ENCODE results near the gene PLXNC1. TPM values are rescaled to one million over a fixed set of nuclear protein-coding genes. Genes with fewer than 3 reads are reported as not detected.

The PLXNC1 gene
- total RNA-seq, 1 donor from 2014 or later = 4.9 TPM

DNA sequence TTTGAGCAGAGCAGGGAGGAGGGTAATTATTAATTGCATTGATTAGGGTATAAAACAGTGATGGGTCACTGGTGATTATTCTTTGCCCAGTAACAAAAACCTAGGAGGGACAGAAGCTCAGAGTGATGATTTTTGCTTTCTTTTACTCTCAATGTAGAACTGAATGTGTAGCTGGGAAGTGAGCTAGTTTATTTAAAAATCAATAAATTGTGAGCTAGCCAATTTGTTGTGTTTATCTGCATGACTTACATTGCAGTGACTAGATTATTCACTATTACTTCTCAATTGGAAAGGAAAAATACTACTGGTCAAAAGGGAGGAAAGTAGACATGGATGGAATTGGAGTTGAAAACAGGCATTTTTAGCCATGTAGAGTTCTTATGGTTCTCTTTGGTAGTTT lies 107.1 kb downstream of the PLXNC1 start:
- Mint-ChIP-seq H3K9me3 (ENCODE audit: unreplicated experiment) (no peaks in the 10 kb centered on the region), H3K4me1 (ENCODE audit: low read depth, unreplicated experiment) (no peaks in the 10 kb centered on the region), H3K27me3 (ENCODE audit: unreplicated experiment) (peaks cover 2% of the 10 kb centered on the region), H3K27ac (ENCODE audit: unreplicated experiment) (no peak overlapping the region), H3K4me3 (ENCODE audit: unreplicated experiment) (no peak overlapping the region), H3K36me3 (ENCODE audit: unreplicated experiment) (peaks cover 7% of the 10 kb centered on the region)
- TF ChIP-seq, protein P1, sequence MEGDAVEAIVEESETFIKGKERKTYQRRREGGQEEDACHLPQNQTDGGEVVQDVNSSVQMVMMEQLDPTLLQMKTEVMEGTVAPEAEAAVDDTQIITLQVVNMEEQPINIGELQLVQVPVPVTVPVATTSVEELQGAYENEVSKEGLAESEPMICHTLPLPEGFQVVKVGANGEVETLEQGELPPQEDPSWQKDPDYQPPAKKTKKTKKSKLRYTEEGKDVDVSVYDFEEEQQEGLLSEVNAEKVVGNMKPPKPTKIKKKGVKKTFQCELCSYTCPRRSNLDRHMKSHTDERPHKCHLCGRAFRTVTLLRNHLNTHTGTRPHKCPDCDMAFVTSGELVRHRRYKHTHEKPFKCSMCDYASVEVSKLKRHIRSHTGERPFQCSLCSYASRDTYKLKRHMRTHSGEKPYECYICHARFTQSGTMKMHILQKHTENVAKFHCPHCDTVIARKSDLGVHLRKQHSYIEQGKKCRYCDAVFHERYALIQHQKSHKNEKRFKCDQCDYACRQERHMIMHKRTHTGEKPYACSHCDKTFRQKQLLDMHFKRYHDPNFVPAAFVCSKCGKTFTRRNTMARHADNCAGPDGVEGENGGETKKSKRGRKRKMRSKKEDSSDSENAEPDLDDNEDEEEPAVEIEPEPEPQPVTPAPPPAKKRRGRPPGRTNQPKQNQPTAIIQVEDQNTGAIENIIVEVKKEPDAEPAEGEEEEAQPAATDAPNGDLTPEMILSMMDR (IDR thresholded peaks at IDR 0.05; ENCODE audit: partially characterized antibody, unreplicated experiment) = no peak
- no peak for DNase-seq

DNA sequence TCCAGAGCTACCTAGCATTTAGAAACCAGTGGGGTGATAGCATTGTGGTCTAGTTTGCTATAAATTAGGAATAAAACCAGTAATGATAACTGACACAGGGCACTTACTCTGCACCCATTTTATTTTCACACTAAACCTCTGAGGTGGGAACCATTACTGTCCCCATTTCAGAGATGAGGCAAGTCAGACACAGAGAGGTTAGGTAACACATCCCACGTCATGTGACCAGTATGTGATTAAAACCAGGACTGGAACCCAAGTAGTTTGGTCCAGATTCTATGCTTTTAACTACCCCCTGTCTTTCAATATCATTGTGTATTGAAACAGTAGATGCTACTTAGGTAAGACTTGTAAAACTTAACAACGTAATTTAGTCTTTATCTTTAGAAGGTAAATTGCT lies 110.2 kb downstream of the PLXNC1 start:
- no peaks in the 10 kb centered on the region for H3K4me1 Mint-ChIP-seq (ENCODE audit: low read depth, unreplicated experiment)
- TF ChIP-seq, protein P1 (IDR thresholded peaks at IDR 0.05; ENCODE audit: partially characterized antibody, unreplicated experiment) = no peak
- no peak for DNase-seq
- peaks cover 7% of the 10 kb centered on the region for H3K36me3 Mint-ChIP-seq (ENCODE audit: unreplicated experiment)
- H3K4me3 Mint-ChIP-seq (ENCODE audit: unreplicated experiment) = no peak overlapping the region
- H3K27me3 Mint-ChIP-seq (ENCODE audit: unreplicated experiment) = peaks cover 2% of the 10 kb centered on the region
- H3K9me3 Mint-ChIP-seq (ENCODE audit: unreplicated experiment) = no peaks in the 10 kb centered on the region
- H3K27ac Mint-ChIP-seq (ENCODE audit: unreplicated experiment) = no peak overlapping the region

DNA sequence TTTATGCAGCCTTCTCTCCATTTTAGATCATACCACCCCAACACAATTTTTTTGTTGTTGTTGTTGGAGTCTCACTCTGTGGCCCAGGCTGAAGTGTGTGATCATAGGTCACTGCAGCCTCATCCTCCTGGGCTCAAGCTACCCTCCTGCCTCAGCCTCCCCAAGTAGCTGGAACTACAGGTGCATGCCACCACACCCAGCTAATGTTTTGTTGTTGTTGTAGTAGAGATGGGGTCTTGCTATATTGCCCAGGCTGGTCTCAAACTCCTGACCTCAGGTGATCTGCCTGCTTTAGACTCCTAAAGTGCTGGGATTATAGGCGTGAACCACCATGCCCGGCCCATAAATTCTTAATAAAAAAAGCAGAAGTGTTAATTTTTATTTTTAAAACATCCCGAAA lies 111.6 kb downstream of the PLXNC1 start:
- no peak for DNase-seq
- no peaks in the 10 kb centered on the region for H3K4me1 Mint-ChIP-seq (ENCODE audit: low read depth, unreplicated experiment)
- TF ChIP-seq, protein P1 (IDR thresholded peaks at IDR 0.05; ENCODE audit: partially characterized antibody, unreplicated experiment) = no peak
- H3K4me3 Mint-ChIP-seq (ENCODE audit: unreplicated experiment) = no peak overlapping the region
- H3K36me3 Mint-ChIP-seq (ENCODE audit: unreplicated experiment) = peaks cover 7% of the 10 kb centered on the region
- H3K9me3 Mint-ChIP-seq (ENCODE audit: unreplicated experiment) = no peaks in the 10 kb centered on the region
- H3K27me3 Mint-ChIP-seq (ENCODE audit: unreplicated experiment) = no peaks in the 10 kb centered on the region
- no peak overlapping the region for H3K27ac Mint-ChIP-seq (ENCODE audit: unreplicated experiment)

DNA sequence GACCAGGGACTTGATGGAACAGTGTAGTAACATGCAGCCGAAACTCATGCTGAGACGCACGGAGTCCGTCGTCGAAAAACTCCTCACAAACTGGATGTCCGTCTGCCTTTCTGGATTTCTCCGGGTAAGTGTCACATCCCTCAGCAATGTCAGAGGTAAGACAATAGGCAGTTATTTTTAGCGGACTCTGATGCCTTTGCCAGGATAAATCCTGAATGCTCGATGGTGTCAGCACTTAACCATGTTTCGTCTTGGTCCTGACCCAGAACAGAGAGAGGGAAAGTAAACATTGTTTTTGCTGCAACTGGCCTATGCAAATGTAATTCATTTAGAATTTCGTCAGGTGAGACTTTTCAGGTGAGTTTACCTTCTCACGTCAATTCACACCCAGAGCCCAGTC lies 112.3 kb downstream of the PLXNC1 start:
- no peak for DNase-seq
- no peaks in the 10 kb centered on the region for H3K27me3 Mint-ChIP-seq (ENCODE audit: unreplicated experiment)
- TF ChIP-seq, protein P1 (IDR thresholded peaks at IDR 0.05; ENCODE audit: partially characterized antibody, unreplicated experiment) = no peak
- H3K4me1 Mint-ChIP-seq (ENCODE audit: low read depth, unreplicated experiment) = no peaks in the 10 kb centered on the region
- no peak overlapping the region for H3K27ac Mint-ChIP-seq (ENCODE audit: unreplicated experiment)
- H3K4me3 Mint-ChIP-seq (ENCODE audit: unreplicated experiment) = no peak overlapping the region
- H3K36me3 Mint-ChIP-seq (ENCODE audit: unreplicated experiment) = peaks cover 7% of the 10 kb centered on the region
- no peaks in the 10 kb centered on the region for H3K9me3 Mint-ChIP-seq (ENCODE audit: unreplicated experiment)

DNA sequence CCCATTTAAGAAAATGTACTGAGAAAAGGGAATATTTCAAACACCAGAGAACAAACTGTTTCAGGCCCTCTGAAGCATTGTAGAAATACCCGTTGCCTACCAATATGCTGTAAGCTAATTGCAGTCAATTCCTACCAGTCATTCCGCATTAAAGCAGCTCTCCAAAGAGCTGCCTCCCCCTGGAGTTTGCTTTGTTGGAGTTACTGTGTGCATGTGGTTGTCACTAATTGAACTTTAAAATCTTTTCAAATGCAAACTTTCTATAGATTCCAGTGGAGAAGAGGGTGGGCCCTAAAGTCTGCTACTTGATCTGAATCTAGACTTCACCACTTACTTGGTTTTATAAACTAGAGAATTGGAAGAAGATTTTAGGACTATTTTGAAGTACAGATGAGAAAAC lies 112.7 kb downstream of the PLXNC1 start:
- Mint-ChIP-seq H3K27ac (ENCODE audit: unreplicated experiment) (no peak overlapping the region), H3K36me3 (ENCODE audit: unreplicated experiment) (peaks cover 3% of the 10 kb centered on the region), H3K9me3 (ENCODE audit: unreplicated experiment) (no peaks in the 10 kb centered on the region), H3K4me3 (ENCODE audit: unreplicated experiment) (no peak overlapping the region), H3K27me3 (ENCODE audit: unreplicated experiment) (no peaks in the 10 kb centered on the region), H3K4me1 (ENCODE audit: low read depth, unreplicated experiment) (no peaks in the 10 kb centered on the region)
- TF ChIP-seq, protein P1 (IDR thresholded peaks at IDR 0.05; ENCODE audit: partially characterized antibody, unreplicated experiment) = no peak
- DNase-seq = no peak
